ENCODE data around the gene NFAM1. TPM values are rescaled to one million over a fixed set of nuclear protein-coding genes. Genes with fewer than 3 reads are reported as not detected.

Gene NFAM1
- total and polyA plus RNA-seq, 8 donors = 0.20 to 4.4 (median 0.53) TPM

- no peak for FAIRE-seq
- TF ChIP-seq CTCF (IDR thresholded peaks at IDR 0.05) = no peak
- intact Hi-C loops (cut with DNase I) = no loop called here
- 14% methylated on average over 21 of the region's 21 CpGs for WGBS, 2 donors
- H3K4me1 ChIP-seq = peaks cover 0 to 5% (median 0%) of the 10 kb centered on the region in 3 donors
- no peak overlapping the region for H3K27ac ChIP-seq
- H3K4me3 ChIP-seq = no peak overlapping the region
- no peaks in the 10 kb centered on the region for H3K9me3 ChIP-seq
- H3K36me3 ChIP-seq = no peaks in the 10 kb centered on the region
- no peak for DNase-seq
- peak in 2 of 4 donors; percentile 39 to 55 for ATAC-seq
- H3K27me3 ChIP-seq = peaks cover 0 to 8% (median 0%) of the 10 kb centered on the region in 4 donors
Observed at GRCh38 chr22:42459287-42460063, 27.3 kb upstream of the NFAM1 start.

DNA sequence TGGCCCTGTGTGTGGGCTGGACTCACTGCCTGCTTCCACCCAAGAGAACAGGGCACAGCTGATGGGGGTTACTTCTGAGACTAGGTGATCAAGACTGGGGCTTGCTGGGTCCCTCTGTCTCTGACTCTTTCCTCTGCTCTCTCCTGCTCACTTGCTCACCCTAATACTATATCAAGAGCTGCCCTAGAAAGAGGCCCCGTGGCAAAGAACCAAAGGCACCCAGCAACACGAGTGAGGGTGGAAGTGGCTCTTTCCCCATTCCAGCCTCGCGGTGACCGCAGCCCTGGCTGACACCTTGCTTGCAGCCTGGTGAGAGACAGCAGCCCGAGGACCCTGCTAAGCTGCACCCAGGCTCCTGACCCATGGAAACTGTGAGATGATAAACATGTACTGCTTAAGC lies 20.7 kb upstream of the NFAM1 start:
- DNase-seq = no peak
- H3K4me1 ChIP-seq = no peaks in the 10 kb centered on the region
- intact Hi-C loops (cut with DNase I) = no loop called here
- WGBS, 2 donors = 64 to 68% methylated on average over 6 of the region's 6 CpGs
- FAIRE-seq = no peak
- H3K27ac ChIP-seq = no peak overlapping the region
- no peaks in the 10 kb centered on the region for H3K36me3 ChIP-seq
- no peaks in the 10 kb centered on the region for H3K27me3 ChIP-seq
- H3K9me3 ChIP-seq = no peaks in the 10 kb centered on the region
- TF ChIP-seq CTCF (IDR thresholded peaks at IDR 0.05) = no peak
- no peak for ATAC-seq
- H3K4me3 ChIP-seq = no peak overlapping the region

DNA sequence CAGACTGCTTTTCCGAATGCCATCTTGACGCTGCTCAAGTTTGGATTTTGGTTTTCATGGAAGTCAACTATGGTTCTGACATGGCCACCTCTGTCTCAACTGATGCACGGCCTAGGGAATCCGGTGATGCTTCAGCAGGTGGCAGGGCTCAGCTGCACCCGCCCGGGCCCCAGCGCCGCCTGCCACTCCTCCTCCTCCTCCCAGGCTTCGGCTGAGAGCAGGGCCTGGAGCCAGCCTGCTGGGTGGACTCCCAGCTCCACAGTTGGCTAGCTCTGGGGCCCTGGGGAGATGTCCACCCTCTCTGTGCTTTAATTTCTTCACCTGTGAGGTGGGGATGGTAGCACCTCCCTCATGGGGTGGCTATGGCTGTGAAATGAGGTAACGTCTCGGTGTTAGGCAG lies 20.3 kb upstream of the NFAM1 start:
- H3K4me1 ChIP-seq = no peaks in the 10 kb centered on the region
- TF ChIP-seq CTCF (IDR thresholded peaks at IDR 0.05) = no peak
- no peak for FAIRE-seq
- H3K27ac ChIP-seq = no peak overlapping the region
- no peak overlapping the region for H3K4me3 ChIP-seq
- intact Hi-C loops (cut with DNase I) = no loop called here
- no peak for DNase-seq
- no peak for ATAC-seq
- H3K36me3 ChIP-seq = no peaks in the 10 kb centered on the region
- 69 to 71% methylated on average over 11 of the region's 11 CpGs for WGBS, 2 donors
- H3K9me3 ChIP-seq = no peaks in the 10 kb centered on the region
- H3K27me3 ChIP-seq = no peaks in the 10 kb centered on the region

DNA sequence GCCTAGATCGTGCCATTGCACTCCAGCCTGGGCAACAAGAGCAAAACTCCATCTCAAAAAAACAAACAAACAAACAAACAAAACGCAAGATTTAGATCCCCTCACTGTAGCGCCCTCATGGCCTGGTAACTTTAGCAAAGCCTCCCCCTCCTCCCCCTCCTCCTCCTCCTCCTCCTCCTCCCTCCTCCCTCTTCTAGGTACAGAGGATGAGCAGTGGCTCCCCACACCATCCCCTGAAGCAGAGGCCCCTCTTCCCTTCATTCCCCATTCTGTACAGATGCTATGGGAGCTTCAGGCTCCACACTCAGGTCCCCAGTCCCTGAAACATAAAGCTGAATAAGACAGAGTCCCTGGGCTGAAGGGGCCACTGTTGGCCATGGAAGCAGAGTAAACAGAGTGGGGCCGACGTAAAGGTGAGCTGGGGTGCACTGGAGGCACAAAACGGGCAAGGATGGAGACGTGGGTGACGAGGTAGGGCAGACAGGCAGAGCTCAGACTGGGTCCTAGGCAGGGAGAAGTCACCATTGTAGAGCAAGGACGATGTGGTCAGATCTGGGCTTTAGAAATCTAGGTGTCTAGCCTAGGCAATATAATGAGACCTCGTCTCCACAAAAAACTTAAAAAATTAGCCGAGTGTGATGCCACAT lies 19.4 kb upstream of the NFAM1 start:
- Histone ChIP-seq H3K36me3 (no peaks in the 10 kb centered on the region), H3K27me3 (no peaks in the 10 kb centered on the region), H3K27ac (no peak overlapping the region), H3K4me3 (no peak overlapping the region), H3K4me1 (no peaks in the 10 kb centered on the region), H3K9me3 (no peaks in the 10 kb centered on the region)
- 54 to 65% methylated on average over 11 of the region's 11 CpGs for WGBS, 2 donors
- intact Hi-C loops (cut with DNase I) = no loop called here
- TF ChIP-seq CTCF (IDR thresholded peaks at IDR 0.05) = no peak
- no peak for FAIRE-seq
- no peak for ATAC-seq
- no peak for DNase-seq

DNA sequence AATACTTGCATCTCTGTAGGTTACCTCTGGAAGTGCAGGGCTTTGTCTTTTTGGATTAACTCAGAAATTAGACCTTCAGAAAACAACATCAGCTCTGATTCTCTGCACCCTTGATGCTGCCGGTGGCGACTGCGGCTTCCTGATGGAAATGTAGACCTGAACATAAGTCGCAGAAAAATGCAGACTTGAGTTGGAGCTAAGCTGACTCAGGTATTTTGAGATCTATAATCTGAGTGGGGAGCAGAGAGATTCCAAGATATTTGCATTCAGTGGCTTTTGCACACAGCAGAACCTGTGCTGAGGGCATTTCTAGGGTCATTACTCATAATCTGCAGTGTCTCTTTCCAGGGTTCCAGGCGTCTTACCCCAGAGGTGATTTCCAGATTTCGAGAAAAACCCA lies 18.7 kb upstream of the NFAM1 start:
- ATAC-seq (no peak), FAIRE-seq (no peak), DNase-seq (no peak)
- H3K27me3 ChIP-seq = no peaks in the 10 kb centered on the region
- H3K9me3 ChIP-seq = no peaks in the 10 kb centered on the region
- intact Hi-C loops (cut with DNase I) = no loop called here
- no peaks in the 10 kb centered on the region for H3K4me1 ChIP-seq
- TF ChIP-seq CTCF (IDR thresholded peaks at IDR 0.05) = no peak
- 69 to 75% methylated on average over 6 of the region's 6 CpGs for WGBS, 2 donors
- no peak overlapping the region for H3K27ac ChIP-seq
- no peak overlapping the region for H3K4me3 ChIP-seq
- H3K36me3 ChIP-seq = no peaks in the 10 kb centered on the region
